HG02870 (cell line): ENCODE data around the gene CACNA1D.

ENCODE experiments used
- ATAC-seq: cut with Tn5 transposase; IDR thresholded peaks from one replicate; pipeline ENCODE4 v1.9.1; 2021; ENCODE audit warnings: mild to moderate bottlenecking, moderate library complexity; ENCODE audit not compliant: unreplicated experiment

CACNA1D gene

GRCh38 chr3:53837331-53837730 is 342.9 kb downstream of the CACNA1D start:
- no peak for ATAC-seq

- no peak for ATAC-seq
Measured at GRCh38 chr3:53841296-53841695, 346.9 kb downstream of the CACNA1D start.

DNA sequence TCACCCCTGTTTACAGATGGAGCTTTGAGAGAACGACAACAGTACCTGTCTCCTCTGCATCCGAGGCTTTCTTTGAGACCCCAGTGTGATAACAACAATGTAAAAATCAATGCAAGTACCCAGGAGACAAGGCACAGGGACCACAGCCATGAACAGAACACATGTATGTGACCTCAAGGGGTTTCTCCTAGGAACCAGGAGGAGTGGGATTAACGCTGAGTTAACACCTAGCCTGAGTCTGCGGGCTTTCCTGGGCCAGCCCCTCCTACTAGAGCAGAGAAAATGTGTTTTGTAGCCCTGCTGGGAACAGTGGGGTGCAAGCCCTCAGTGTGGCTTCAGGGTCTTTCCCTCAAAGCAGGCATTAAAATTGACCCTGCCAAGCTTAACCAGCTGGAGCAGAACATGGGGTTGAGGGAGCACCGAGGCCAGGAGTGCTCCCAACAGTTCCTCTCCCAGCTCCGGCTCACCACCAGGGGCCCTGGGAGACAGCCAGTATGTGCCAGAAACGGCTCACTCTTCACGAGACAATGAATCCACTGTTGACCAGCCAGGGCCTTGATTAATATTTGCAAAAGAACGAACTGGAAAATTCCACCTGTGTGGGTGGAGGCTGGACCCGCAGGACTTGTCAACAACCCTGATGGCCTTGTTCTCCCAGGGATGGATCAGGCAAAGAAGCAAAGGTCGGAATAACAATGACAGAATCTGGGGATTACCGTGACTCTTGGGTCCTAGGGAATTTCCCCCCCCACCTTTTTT is 348.2 kb downstream of the CACNA1D start:
- ATAC-seq = no peak

DNA sequence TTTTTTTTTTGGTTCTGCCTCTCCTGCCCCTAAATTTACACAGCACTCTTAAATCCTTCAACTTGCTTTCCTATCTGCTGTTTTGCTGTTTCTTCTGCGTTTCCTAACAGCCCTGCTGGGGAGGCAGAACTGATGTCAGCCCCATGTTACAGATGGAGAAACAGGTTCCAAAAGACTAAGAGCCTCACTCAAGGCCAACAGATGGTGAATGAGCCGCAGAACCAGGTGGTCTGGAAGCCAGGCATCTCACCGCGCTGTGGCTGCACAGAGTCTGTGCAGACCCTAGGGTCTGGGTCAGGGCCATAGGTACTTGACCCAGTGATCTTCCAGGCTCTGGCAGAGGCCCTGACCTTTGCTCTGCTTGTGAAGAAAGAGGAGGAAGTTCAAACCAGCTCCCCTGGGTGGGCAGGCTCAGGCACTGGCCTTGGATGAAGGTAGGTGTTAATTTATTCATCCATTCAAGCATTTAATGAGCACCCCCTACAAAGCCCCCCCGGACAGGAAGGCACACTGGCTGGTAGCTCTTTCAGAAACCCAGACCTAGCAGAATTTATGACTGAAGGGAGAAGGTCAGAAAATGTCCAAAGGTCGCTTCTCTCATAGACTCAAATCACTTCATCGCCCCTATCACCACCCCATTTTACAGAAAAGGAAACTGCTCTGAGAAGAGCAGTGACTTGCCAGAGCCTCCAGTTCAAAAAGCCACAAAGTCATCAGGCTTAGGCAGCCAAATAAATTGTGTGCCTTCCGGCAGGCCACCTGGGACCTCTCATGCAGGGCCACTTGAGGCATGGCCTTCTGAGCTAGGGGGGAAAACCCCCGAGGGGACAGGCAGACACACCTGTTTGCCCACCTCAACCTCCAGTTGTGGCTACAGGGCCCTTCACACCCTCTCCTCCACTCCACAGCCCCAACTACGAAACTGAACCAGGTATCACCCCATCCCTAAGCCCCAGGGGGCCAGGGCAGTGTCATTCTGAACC is 349.1 kb downstream of the CACNA1D start:
- no peak for ATAC-seq

DNA sequence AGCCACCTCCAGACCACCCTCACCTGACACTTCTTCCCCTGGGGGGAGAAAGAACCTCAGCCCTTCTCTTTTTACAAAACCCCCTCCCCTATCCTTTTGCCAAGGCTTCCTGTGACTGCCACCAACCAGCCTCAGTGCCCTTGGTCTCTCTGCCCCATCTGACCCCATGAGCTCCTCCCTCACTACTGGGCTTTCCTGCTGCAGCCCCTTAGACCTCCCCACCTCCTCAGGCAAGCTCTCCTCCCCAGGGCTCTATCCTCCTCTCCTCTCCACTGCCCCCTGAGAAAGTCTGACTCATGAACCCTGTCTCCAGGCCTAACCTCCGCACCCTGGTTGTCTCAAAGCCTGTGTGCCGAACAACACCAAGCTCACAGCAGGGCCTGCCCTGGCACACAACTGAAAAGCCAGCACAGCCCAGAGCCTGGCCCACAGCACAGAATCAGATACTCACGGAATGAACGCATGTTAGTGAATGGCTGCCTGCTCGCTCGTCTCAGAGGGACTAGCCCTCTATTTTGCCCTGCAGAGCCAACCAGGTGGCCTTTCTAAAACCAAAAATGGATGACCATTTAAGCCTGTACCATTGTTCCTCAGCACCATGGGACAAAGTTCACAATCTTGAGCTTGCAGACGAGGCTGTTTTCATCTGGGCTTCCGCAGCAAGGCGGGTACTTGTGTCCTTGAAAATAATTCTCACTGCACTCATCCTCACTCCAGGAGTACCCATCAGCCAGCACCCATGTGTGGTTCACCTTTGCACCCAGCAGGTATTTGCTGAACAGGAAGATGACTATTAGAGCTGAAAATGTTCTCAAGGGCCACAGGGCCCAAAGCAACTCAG is 350.1 kb downstream of the CACNA1D start:
- no peak for ATAC-seq

GRCh38 chr3:53845103-53845880 is 350.9 kb downstream of the CACNA1D start:
- ATAC-seq = peak; percentile 13

GRCh38 chr3:53845881-53846133 is 351.4 kb downstream of the CACNA1D start:
- ATAC-seq = no peak

DNA sequence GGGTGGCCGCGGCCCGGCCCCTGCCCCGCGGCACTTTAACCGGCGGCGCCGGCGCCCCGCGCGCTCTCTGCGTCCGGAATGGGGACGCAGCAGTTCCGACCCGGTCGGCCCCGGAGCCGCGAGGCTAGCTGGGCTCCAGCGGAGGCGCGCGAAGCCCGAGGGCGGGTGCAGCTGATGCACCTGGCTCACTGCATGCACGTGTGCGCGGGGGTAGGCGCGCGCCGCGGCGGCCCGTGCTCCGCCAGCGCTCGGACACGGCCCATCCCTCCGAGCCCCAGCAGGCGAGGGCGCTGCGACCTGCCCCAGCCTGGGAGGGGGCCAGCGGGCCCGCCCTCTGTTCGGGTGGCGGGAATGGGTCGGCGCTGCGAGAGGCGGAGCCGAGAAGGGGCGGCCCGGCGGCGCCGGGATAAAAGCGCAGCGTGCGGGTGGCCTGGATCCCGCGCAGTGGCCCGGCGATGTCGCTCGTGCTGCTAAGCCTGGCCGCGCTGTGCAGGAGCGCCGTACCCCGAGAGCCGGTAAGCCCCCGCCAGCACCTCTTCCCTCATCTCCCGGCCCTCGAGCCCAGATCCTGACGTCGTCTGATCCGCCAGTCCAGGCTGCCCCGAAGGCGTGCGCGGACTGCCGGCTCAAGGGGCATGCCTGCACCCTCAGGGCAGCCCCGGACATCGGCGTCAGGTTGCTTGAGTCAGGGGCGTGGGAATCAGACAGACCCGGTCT is 351.9 kb downstream of the CACNA1D start, which contains the start of the genes CHDH and IL17RB:
CHDH (minus strand) TSS at position 286 of the 717 bp plus-strand sequence. CDS start 22,411 bp downstream, outside the sequence.
IL17RB (plus strand) TSS at position 435 of the 717 bp plus-strand sequence; CDS start at position 456, 21 bp downstream.
- peak; percentile 41 for ATAC-seq

DNA sequence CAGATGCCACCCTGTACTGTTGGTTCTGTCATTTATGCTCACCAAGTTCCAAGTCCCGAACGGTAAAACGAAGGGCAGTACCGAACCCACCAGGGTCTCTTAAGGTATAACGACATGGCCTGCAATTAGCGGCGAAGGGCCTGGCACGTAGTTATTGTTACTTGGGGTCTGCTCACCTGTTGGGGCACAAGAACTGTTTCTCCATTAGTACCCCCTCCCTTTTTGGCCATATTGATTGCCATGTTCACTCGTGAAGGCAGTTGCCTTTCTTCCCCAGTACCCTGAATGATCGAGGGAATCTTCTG is 352.4 kb downstream of the CACNA1D start:
- ATAC-seq = no peak

- ATAC-seq = no peak
Measured at GRCh38 chr3:53849916-53850315, 355.5 kb downstream of the CACNA1D start.

DNA sequence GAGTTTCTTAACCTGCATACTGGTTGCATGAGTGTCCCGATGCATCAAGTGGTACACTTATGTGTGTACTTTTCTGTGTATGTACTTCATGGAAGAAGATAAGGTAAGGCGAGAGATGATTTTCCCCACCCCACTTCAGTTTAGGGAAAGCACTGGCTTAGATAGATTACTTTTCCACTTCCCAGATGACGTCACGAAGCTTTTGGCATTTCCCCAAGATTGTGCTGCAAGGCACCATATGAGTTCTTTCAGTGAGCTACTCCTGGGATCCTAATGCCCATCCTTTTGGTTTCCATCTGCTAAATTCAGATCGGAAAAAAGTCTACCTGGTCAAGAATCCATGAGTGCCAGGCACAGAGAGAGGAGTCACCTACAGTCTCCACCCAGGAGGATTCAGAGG is 356.5 kb downstream of the CACNA1D start:
- no peak for ATAC-seq

DNA sequence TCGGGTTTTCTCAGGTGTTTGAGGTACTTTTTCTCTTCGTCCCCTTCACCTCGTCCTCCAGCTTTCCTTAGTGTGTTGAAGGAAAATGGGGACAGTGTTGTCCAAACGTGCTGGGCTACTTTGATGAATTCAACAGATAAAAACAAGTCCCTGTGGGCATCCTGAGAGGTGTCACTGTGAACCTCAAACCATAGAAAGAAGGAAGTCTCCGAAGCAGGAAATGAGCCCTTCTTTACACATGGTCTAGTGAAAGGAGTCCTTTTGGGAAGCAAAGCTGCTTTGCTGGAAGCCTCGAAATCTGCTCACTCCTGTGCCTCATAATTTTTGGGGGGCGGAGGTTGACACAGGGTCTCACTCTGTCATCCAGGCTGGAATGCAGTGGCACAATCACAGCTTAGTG is 362.6 kb downstream of the CACNA1D start:
- ATAC-seq = no peak

DNA sequence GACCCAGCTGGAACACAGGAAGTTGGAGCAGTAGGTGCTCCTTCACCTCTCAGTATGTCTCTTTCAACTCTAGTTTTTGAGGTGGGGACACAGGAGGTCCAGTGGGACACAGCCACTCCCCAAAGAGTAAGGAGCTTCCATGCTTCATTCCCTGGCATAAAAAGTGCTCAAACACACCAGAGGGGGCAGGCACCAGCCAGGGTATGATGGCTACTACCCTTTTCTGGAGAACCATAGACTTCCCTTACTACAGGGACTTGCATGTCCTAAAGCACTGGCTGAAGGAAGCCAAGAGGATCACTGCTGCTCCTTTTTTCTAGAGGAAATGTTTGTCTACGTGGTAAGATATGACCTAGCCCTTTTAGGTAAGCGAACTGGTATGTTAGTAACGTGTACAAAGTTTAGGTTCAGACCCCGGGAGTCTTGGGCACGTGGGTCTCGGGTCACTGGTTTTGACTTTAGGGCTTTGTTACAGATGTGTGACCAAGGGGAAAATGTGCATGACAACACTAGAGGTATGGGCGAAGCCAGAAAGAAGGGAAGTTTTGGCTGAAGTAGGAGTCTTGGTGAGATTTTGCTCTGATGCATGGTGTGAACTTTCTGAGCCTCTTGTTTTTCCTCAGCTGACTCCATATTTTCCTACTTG is 363.8 kb downstream of the CACNA1D start:
- no peak for ATAC-seq

GRCh38 chr3:53859178-53859577 is 364.8 kb downstream of the CACNA1D start:
- ATAC-seq = no peak

DNA sequence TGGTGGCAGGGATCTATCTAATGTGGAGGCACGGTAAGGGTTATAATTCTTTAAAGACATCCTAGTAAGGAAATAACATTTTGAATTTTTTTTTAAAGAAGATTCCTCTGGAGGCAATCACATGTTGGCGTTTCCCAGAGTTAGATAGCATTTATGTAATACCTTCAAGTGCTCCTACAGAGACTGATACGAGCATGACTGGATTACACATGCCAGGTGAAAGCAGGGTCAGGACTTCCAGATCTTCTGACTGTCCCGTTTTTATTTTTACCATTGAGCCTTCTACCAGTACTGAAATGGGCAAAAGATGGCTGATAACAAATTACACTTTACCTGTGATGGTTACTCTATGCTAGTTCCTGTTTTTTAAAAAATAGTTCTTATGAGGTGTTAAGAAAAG is 365.8 kb downstream of the CACNA1D start:
- no peak for ATAC-seq

GRCh38 chr3:53862241-53862640 is 367.8 kb downstream of the CACNA1D start:
- no peak for ATAC-seq

DNA sequence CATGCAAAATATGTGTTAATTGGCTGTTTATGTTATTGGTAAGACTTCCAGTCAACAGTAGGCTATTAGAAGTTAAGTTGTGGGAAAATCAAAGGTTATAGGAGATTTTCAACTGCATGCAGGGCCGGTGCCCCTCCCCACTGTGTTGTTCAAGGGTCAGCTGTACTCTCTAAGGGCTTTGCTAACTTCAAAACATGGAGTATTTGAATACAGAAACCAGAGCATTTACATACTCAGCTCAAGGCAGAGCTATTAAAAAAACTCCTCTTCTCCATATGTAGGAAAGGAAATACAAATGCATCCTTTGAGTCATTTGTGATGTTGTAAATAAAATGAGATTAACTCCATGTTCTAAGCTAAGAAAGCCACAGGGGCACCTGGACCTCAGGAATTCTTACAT is 368.7 kb downstream of the CACNA1D start:
- ATAC-seq = no peak
